ENCODE results near the gene IL27RA.

DNA sequence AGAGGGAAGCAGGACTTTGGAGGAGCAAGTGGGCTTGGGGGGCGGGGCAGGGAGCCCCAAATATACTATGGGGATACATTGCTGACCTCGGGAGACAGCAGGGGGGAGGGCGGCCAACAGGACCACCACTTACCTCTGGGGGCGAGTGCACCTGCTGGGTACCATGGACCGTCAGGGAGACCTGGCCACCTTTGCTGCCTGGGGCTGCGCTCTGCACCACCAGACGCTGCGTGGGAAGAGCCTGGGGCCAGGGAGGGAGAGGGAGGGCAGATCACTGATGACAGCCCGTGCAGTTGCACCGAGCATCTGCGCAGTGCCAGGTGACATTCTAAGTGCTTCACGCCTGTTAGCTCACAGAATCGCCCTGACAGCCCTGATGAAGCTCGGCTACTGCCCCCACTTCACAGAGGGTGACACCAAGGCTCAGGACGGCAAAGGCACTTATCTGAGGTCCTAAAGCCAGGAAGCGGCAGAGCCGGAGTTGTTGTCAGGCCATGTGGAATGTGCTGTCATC is 49.5 kb upstream of the IL27RA start:
- TF ChIP-seq, protein P1, sequence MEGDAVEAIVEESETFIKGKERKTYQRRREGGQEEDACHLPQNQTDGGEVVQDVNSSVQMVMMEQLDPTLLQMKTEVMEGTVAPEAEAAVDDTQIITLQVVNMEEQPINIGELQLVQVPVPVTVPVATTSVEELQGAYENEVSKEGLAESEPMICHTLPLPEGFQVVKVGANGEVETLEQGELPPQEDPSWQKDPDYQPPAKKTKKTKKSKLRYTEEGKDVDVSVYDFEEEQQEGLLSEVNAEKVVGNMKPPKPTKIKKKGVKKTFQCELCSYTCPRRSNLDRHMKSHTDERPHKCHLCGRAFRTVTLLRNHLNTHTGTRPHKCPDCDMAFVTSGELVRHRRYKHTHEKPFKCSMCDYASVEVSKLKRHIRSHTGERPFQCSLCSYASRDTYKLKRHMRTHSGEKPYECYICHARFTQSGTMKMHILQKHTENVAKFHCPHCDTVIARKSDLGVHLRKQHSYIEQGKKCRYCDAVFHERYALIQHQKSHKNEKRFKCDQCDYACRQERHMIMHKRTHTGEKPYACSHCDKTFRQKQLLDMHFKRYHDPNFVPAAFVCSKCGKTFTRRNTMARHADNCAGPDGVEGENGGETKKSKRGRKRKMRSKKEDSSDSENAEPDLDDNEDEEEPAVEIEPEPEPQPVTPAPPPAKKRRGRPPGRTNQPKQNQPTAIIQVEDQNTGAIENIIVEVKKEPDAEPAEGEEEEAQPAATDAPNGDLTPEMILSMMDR (IDR thresholded peaks at IDR 0.05; ENCODE audit: low read length): no peak
- no peak for TF ChIP-seq EZH2 (IDR thresholded peaks at IDR 0.05; ENCODE audit: borderline replicate concordance, low read length)
